Hindlimb muscle (tissue), 1 donor: Measurements from ENCODE around the gene ACTL8. TPM values are rescaled to one million over a fixed set of nuclear protein-coding genes. Genes with fewer than 3 reads are reported as not detected.

Experiments
- DNase-seq: peaks from one replicate; pipeline ENCODE4 v3.0.0-alpha.2; 2013
- polyA plus RNA-seq: library from polyadenylated mRNA; unstranded; fragments of 120-200 nt; gene quantifications from one replicate; pipeline ENCODE4 v1.2.1, GENCODE V29; 2013; ENCODE audit not compliant: insufficient read length

The ACTL8 gene
- polyA plus RNA-seq, 1 donor: not detected

GRCh38 chr1:17772615-17773212 is 17.6 kb downstream of the ACTL8 start:
- no peak for DNase-seq

GRCh38 chr1:17773591-17774326 is 18.6 kb downstream of the ACTL8 start:
- no peak for DNase-seq

- no peak for DNase-seq
These were observed 19.3 kb downstream of the ACTL8 start for GRCh38 chr1:17774452-17774851.

- DNase-seq: no peak
These were observed 20.7 kb downstream of the ACTL8 start for GRCh38 chr1:17775796-17776195.

- no peak for DNase-seq
These were observed 21.3 kb downstream of the ACTL8 start for GRCh38 chr1:17776426-17776825.

- DNase-seq: no peak
These were observed 22.2 kb downstream of the ACTL8 start for GRCh38 chr1:17777330-17777729.

- DNase-seq: no peak
These were observed 22.7 kb downstream of the ACTL8 start for GRCh38 chr1:17777818-17778217.

GRCh38 chr1:17780916-17781315 is 25.8 kb downstream of the ACTL8 start:
- no peak for DNase-seq

- DNase-seq: no peak
These were observed 34.8 kb downstream of the ACTL8 start for GRCh38 chr1:17789926-17790325.

- peak; percentile 11 for DNase-seq
These were observed 35.4 kb downstream of the ACTL8 start for GRCh38 chr1:17790383-17791054.

GRCh38 chr1:17791055-17791390 is 35.9 kb downstream of the ACTL8 start:
- DNase-seq: no peak

GRCh38 chr1:17791480-17791879 is 36.3 kb downstream of the ACTL8 start:
- no peak for DNase-seq

GRCh38 chr1:17792421-17792820 is 37.3 kb downstream of the ACTL8 start:
- DNase-seq: no peak

GRCh38 chr1:17795081-17795809 is 40.1 kb downstream of the ACTL8 start:
- no peak for DNase-seq

GRCh38 chr1:17795836-17796645 is 40.9 kb downstream of the ACTL8 start:
- no peak for DNase-seq

GRCh38 chr1:17797478-17797877 is 42.3 kb downstream of the ACTL8 start:
- DNase-seq: no peak

GRCh38 chr1:17798011-17798410 is 42.9 kb downstream of the ACTL8 start:
- no peak for DNase-seq

- no peak for DNase-seq
These were observed 43.8 kb downstream of the ACTL8 start for GRCh38 chr1:17798799-17799382.

GRCh38 chr1:17799642-17800041 is 44.5 kb downstream of the ACTL8 start:
- DNase-seq: no peak

- no peak for DNase-seq
These were observed 47.0 kb downstream of the ACTL8 start for GRCh38 chr1:17802164-17802563.

GRCh38 chr1:17802945-17803344 is 47.8 kb downstream of the ACTL8 start:
- DNase-seq: no peak
